EH (cell line): ENCODE results near the gene ANO10.

Experiments
- DNase-seq: peaks from one replicate; pipeline ENCODE4 v3.0.0-alpha.2; 2015; ENCODE audit warnings: low read depth

Gene ANO10

GRCh38 chr3:43413676-43414368, 208.0 kb downstream of the ANO10 start:
- DNase-seq: no peak

- DNase-seq: no peak
Measured at GRCh38 chr3:43411429-43411828, 210.4 kb downstream of the ANO10 start.

- DNase-seq: peak; percentile 28
Measured at GRCh38 chr3:43410592-43410991, 211.2 kb downstream of the ANO10 start.

- DNase-seq: no peak
Measured at GRCh38 chr3:43409506-43409905, 212.3 kb downstream of the ANO10 start.

GRCh38 chr3:43406643-43407023, 215.2 kb downstream of the ANO10 start:
- no peak for DNase-seq

- DNase-seq: no peak
Measured at GRCh38 chr3:43405888-43406642, 215.7 kb downstream of the ANO10 start.

- no peak for DNase-seq
Measured at GRCh38 chr3:43400781-43401730, 220.8 kb downstream of the ANO10 start.

GRCh38 chr3:43400167-43400566, 221.6 kb downstream of the ANO10 start:
- DNase-seq: no peak

- no peak for DNase-seq
Measured at GRCh38 chr3:43399034-43399433, 222.8 kb downstream of the ANO10 start.

GRCh38 chr3:43394041-43394554, 227.7 kb downstream of the ANO10 start:
- peak; percentile 89 for DNase-seq

- no peak for DNase-seq
Measured at GRCh38 chr3:43391621-43392020, 230.2 kb downstream of the ANO10 start.

- no peak for DNase-seq
Measured at GRCh38 chr3:43390255-43390588, 231.6 kb downstream of the ANO10 start.

- DNase-seq: peak; percentile 63
Measured at GRCh38 chr3:43389388-43390254, 232.2 kb downstream of the ANO10 start.

- DNase-seq: no peak
Measured at GRCh38 chr3:43388915-43389314, 232.9 kb downstream of the ANO10 start.

- DNase-seq: no peak
Measured at GRCh38 chr3:43388175-43388574, 233.6 kb downstream of the ANO10 start.

- DNase-seq: peak; percentile 91
Measured at GRCh38 chr3:43379343-43379742, 242.5 kb downstream of the ANO10 start.

- peak; percentile 47 for DNase-seq
Measured at GRCh38 chr3:43378066-43378935, 243.5 kb downstream of the ANO10 start.

GRCh38 chr3:43373560-43373928, 248.3 kb downstream of the ANO10 start:
- DNase-seq: peak; percentile 32

GRCh38 chr3:43372809-43373559, 248.8 kb downstream of the ANO10 start:
- no peak for DNase-seq
